Measurements from ENCODE around the gene TUBE1.
A peak's percentile ranks its signal among the peaks of the same experiment; 100 is the strongest.

Gene TUBE1

DNA sequence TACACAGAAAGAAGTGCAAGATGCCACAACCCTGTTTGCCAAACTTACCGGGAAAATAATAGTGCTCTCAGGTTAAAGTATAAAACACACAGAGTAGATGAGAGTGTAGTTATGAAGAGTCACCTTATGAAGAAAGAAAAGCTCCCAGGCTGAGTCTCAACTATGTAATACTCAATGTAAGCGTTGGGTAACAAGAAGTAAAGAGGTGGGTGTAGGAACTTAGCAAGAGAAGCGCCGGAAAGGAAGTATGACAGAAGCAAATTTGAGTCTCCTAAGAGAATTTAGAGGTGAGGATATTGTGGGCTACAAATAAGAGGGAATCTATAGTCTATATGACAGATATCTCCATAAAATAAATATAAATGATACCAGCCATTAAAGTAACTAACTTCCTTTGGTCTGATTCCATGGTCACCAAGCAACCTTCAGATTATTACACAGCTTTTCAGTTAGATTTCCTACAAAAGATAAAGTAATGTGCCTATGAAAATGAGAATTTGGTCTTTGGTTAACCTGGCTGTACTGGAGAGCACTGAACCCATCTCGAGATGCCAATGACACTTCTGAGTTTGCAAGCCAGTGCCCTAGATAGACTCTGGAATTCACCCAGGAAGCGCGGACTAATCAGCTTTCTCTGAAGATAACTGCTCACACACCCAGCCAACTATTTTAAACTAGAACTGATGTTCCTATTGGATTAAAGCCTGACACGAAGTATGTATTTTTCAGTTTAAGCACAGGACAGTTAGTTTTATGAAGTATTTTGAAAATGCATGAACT, 1.8 kb downstream of the TUBE1 start:
- H3K9me3 ChIP-seq (ENCODE audit: insufficient read depth, low read length, severe bottlenecking), result no peaks in the 10 kb centered on the region
- H3K79me2 ChIP-seq (ENCODE audit: insufficient read depth, low read length), result peaks cover 6% of the 10 kb centered on the region
- H3K4me3 ChIP-seq (ENCODE audit: low read depth in 1 of 2, low read length in 2 of 2), result no peak overlapping the region; a peak in 1 of 4 replicates
- no peak overlapping the region for H2AFZ ChIP-seq (ENCODE audit: low read depth, low read length)
- no peak overlapping the region for H3K9ac ChIP-seq (ENCODE audit: low read depth, low read length)
- no peaks in the 10 kb centered on the region for H4K20me1 ChIP-seq (ENCODE audit: insufficient read depth, low read length)
- H3K4me1 ChIP-seq (ENCODE audit: insufficient read depth, low read length), result peaks cover 32% of the 10 kb centered on the region
- ATAC-seq (ENCODE audit: insufficient read depth, low read depth) (no peak), DNase-seq (no peak)
- H3K27me3 ChIP-seq (ENCODE audit: insufficient read depth, low read length, poor library complexity), result no peaks in the 10 kb centered on the region
- H3K4me2 ChIP-seq (ENCODE audit: insufficient read depth, low read length), result peak overlapping the region; percentile 74; the same call in 1 of the 2 replicates
- H3K36me3 ChIP-seq (ENCODE audit: insufficient read depth, low read length), result peaks cover 28% of the 10 kb centered on the region
- no peak for TF ChIP-seq EZH2 (IDR thresholded peaks at IDR 0.05; ENCODE audit: borderline replicate concordance, low read depth, low read length, severe bottlenecking)
- TF ChIP-seq, protein P1, sequence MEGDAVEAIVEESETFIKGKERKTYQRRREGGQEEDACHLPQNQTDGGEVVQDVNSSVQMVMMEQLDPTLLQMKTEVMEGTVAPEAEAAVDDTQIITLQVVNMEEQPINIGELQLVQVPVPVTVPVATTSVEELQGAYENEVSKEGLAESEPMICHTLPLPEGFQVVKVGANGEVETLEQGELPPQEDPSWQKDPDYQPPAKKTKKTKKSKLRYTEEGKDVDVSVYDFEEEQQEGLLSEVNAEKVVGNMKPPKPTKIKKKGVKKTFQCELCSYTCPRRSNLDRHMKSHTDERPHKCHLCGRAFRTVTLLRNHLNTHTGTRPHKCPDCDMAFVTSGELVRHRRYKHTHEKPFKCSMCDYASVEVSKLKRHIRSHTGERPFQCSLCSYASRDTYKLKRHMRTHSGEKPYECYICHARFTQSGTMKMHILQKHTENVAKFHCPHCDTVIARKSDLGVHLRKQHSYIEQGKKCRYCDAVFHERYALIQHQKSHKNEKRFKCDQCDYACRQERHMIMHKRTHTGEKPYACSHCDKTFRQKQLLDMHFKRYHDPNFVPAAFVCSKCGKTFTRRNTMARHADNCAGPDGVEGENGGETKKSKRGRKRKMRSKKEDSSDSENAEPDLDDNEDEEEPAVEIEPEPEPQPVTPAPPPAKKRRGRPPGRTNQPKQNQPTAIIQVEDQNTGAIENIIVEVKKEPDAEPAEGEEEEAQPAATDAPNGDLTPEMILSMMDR (IDR thresholded peaks at IDR 0.05; ENCODE audit: borderline replicate concordance, extremely low read depth, low read length, poor library complexity, severe bottlenecking), result no peak
- H3K27ac ChIP-seq (ENCODE audit: low read length), result no peak overlapping the region

DNA sequence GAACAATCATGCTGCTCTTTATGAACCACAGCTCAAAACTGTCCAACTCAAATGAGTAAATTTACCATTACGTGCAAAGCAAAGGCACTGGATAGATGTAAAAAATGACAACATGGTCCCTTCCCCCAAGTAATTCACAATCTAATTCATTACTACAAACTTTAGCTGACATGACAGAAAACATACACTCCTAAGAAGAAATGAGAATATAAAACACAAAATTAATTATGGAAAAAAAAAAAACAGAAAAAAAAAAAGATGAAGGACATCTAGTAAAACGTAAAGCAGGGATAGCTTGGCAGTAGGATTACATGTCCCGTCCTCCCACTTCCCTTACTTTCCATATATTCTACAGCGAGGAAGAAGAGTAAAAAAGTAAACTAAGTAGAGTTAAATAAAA, 5.7 kb downstream of the TUBE1 start:
- H3K79me2 ChIP-seq (ENCODE audit: insufficient read depth, low read length), result peaks cover 3% of the 10 kb centered on the region
- H3K9me3 ChIP-seq (ENCODE audit: insufficient read depth, low read length, severe bottlenecking), result no peaks in the 10 kb centered on the region
- TF ChIP-seq, protein P1 (IDR thresholded peaks at IDR 0.05; ENCODE audit: borderline replicate concordance, extremely low read depth, low read length, poor library complexity, severe bottlenecking), result no peak
- no peak for TF ChIP-seq EZH2 (IDR thresholded peaks at IDR 0.05; ENCODE audit: borderline replicate concordance, low read depth, low read length, severe bottlenecking)
- H3K4me1 ChIP-seq (ENCODE audit: insufficient read depth, low read length), result peaks cover 16% of the 10 kb centered on the region
- no peak for ATAC-seq (ENCODE audit: insufficient read depth, low read depth)
- no peak overlapping the region for H3K9ac ChIP-seq (ENCODE audit: low read depth, low read length)
- DNase-seq, result no peak
- H3K4me3 ChIP-seq (ENCODE audit: low read depth in 1 of 2, low read length in 2 of 2), result no peak overlapping the region
- H4K20me1 ChIP-seq (ENCODE audit: insufficient read depth, low read length), result no peaks in the 10 kb centered on the region
- peaks cover 48% of the 10 kb centered on the region; the same call in 1 of the 2 replicates for H3K36me3 ChIP-seq (ENCODE audit: insufficient read depth, low read length)
- no peak overlapping the region for H2AFZ ChIP-seq (ENCODE audit: low read depth, low read length)
- H3K27ac ChIP-seq (ENCODE audit: low read length), result no peak overlapping the region
- no peaks in the 10 kb centered on the region for H3K27me3 ChIP-seq (ENCODE audit: insufficient read depth, low read length, poor library complexity)
- no peak overlapping the region for H3K4me2 ChIP-seq (ENCODE audit: insufficient read depth, low read length)

DNA sequence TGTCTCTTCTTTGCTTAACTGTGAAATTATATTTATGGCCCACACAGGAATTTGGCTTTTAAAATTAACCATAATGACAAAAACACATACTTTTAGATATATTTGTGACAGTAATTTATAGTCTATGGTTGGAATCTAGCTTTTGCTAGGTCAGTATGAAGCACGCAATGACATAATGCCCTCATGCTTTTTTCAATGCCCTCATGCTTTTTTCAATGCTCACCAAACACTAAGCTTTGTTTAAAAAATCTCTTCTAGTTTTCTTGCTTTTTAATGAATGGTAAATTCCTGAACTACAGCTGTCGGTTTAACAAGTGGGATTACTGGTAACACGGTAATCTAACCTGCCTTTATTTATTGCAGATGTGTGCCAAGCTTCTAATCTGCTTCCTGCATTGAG, 20.7 kb downstream of the TUBE1 start:
- Histone ChIP-seq H4K20me1 (ENCODE audit: insufficient read depth, low read length) (no peaks in the 10 kb centered on the region), H3K4me2 (ENCODE audit: insufficient read depth, low read length) (no peak overlapping the region), H2AFZ (ENCODE audit: low read depth, low read length) (no peak overlapping the region), H3K9ac (ENCODE audit: low read depth, low read length) (no peak overlapping the region), H3K9me3 (ENCODE audit: insufficient read depth, low read length, severe bottlenecking) (no peaks in the 10 kb centered on the region), H3K4me1 (ENCODE audit: insufficient read depth, low read length) (no peaks in the 10 kb centered on the region), H3K4me3 (ENCODE audit: low read depth in 1 of 2, low read length in 2 of 2) (no peak overlapping the region), H3K79me2 (ENCODE audit: insufficient read depth, low read length) (no peaks in the 10 kb centered on the region), H3K36me3 (ENCODE audit: insufficient read depth, low read length) (peaks cover 7% of the 10 kb centered on the region; the same call in 1 of the 2 replicates), H3K27me3 (ENCODE audit: insufficient read depth, low read length, poor library complexity) (no peaks in the 10 kb centered on the region), H3K27ac (ENCODE audit: low read length) (no peak overlapping the region)
- no peak for ATAC-seq (ENCODE audit: insufficient read depth, low read depth)
- DNase-seq, result no peak
- TF ChIP-seq, protein P1 (IDR thresholded peaks at IDR 0.05; ENCODE audit: borderline replicate concordance, extremely low read depth, low read length, poor library complexity, severe bottlenecking), result no peak
- TF ChIP-seq EZH2 (IDR thresholded peaks at IDR 0.05; ENCODE audit: borderline replicate concordance, low read depth, low read length, severe bottlenecking), result no peak
